GM12864 (cell line): Measurements from ENCODE around the gene ATP5ME.

Source experiments
- DNase-seq: peaks from one replicate; pipeline ENCODE4 v3.0.0-alpha.2; 2011; ENCODE audit warnings: low read depth
- H3K4me3 ChIP-seq: 2 replicates; pipeline ENCODE4 v1.5.1; 2011; ENCODE audit warnings: mild to moderate bottlenecking, low read depth, low read length, control low read depth
- CTCF ChIP-seq: IDR thresholded peaks from 2 replicates; pipeline ENCODE4 v1.5.1; 2011; ENCODE audit warnings: low read depth, mild to moderate bottlenecking, moderate library complexity, low read length, control low read depth, inconsistent platforms; ENCODE audit errors: missing control alignments

The ATP5ME gene

GRCh38 chr4:634599-634985 is 39.5 kb downstream of the ATP5ME start:
- no peak for TF ChIP-seq CTCF
- H3K4me3 ChIP-seq: no peak overlapping the region
- no peak for DNase-seq

- TF ChIP-seq CTCF: no peak
- DNase-seq: no peak
- no peak overlapping the region for H3K4me3 ChIP-seq
Observed at GRCh38 chr4:633976-634598, 40.0 kb downstream of the ATP5ME start.

DNA sequence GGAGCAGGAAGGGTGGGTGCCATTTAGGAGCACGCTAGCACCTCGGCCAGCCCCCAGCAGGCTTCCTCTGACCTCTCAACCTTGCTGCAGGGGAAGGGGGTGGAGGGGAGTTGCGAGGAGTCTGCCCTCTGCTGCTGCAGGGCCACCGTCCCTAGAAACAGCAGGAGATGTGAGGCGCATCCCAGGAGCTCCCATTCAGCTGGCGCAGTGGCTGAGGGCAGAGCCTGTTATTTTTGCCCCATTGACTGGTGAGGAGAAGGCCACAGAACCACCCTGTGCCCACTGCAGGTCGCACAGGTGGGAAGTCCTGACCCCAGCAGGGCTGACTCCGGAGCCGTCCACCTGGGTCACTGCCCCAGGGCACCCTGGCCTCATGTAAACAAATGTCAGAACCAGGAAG is 40.7 kb downstream of the ATP5ME start:
- no peak overlapping the region for H3K4me3 ChIP-seq
- DNase-seq: no peak
- no peak for TF ChIP-seq CTCF

DNA sequence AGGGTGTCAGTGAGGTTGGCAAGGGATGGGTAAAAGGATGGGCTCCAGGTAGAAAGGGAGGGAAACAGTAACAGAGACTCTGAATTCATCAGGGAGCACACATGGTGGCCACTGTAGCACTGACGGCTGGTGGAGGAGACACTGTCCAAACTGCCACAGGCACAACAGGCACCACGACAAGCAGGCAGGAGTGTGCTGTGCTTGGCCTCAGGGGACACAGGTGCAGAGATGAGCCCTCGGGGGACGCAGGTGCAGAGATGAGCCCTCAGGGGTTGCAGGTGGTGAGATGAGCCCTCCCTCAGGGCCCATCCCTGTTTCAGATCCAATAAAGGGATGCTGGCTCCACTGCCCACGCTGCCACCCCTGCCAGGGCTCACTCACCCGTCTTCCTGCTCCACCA is 41.1 kb downstream of the ATP5ME start:
- no peak for TF ChIP-seq CTCF
- H3K4me3 ChIP-seq: no peak overlapping the region
- no peak for DNase-seq

- TF ChIP-seq CTCF: no peak
- DNase-seq: no peak
- H3K4me3 ChIP-seq: no peak overlapping the region
Observed at GRCh38 chr4:632196-632790, 41.8 kb downstream of the ATP5ME start.

DNA sequence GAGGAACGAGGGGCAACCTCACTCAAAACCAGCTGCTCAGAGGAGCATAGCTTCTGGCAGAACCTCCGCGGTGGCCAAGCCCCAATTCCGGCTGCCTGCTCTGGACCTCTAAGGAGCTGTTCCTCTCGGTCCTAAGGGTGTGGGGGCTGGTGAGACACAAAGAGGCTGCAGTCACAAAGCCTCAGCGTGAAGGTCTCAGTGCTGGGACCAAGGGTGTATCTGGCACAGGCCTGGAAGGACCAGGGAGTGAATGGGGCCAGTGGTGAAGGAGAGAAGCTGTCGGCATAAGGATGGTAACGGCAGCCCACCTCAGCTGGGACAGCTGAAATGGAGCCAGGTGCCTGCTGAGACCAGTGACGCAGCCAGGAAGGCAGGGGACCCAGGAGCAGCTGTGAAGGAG is 43.4 kb downstream of the ATP5ME start:
- no peak for TF ChIP-seq CTCF
- no peak for DNase-seq
- H3K4me3 ChIP-seq: no peak overlapping the region
